ENCODE data around the gene IL18. TPM values are rescaled to one million over a fixed set of nuclear protein-coding genes. Genes with fewer than 3 reads are reported as not detected.
"Not testable (repeated sequence)": the region's sequence is repeated elsewhere in the genome, so short reads cannot be mapped to it uniquely, and the experiment has no call there.

Gene IL18
- total RNA-seq, 4 donors from 2014 or later = 1.2 to 6.8 (median 3.9) TPM

- Histone ChIP-seq H3K4me1 (no peaks in the 10 kb centered on the region), H3K36me3 (no peaks in the 10 kb centered on the region), H3K9me3 (no peaks in the 10 kb centered on the region), H3K27me3 (no peaks in the 10 kb centered on the region), H3K27ac (no peak overlapping the region), H3K4me3 (no peak overlapping the region)
- intact Hi-C loops (cut with DNase I; ENCODE audit: low total_unique reads) = no loop called here
- no peak for DNase-seq
- TF ChIP-seq CTCF (IDR thresholded peaks at IDR 0.05) (no peak), POLR2A (IDR thresholded peaks at IDR 0.05) (no peak)
Measured at GRCh38 chr11:112162761-112163546, 940 bp downstream of the IL18 start.

- H3K4me1 ChIP-seq; H3K9me3 ChIP-seq; H3K36me3 ChIP-seq; intact Hi-C loops (cut with DNase I; ENCODE audit: low total_unique reads); H3K4me3 ChIP-seq; DNase-seq; H3K27ac ChIP-seq; H3K27me3 ChIP-seq: not testable (repeated sequence)
Measured at GRCh38 chr11:112162200-112162599, 1.7 kb downstream of the IL18 start.

- Histone ChIP-seq H3K4me3 (no peak overlapping the region), H3K4me1 (no peaks in the 10 kb centered on the region), H3K9me3 (no peaks in the 10 kb centered on the region), H3K27me3 (no peaks in the 10 kb centered on the region), H3K36me3 (no peaks in the 10 kb centered on the region), H3K27ac (no peak overlapping the region)
- no peak for DNase-seq
- intact Hi-C loops (cut with DNase I; ENCODE audit: low total_unique reads) = no loop called here
- no peak for TF ChIP-seq POLR2A (IDR thresholded peaks at IDR 0.05)
- no peak for TF ChIP-seq CTCF (IDR thresholded peaks at IDR 0.05)
Measured at GRCh38 chr11:112161012-112161411, 2.9 kb downstream of the IL18 start.

- H3K4me3 ChIP-seq = no peak overlapping the region
- no peaks in the 10 kb centered on the region for H3K9me3 ChIP-seq
- intact Hi-C loops (cut with DNase I; ENCODE audit: low total_unique reads) = no loop called here
- no peaks in the 10 kb centered on the region for H3K4me1 ChIP-seq
- TF ChIP-seq CTCF (IDR thresholded peaks at IDR 0.05) (no peak), POLR2A (IDR thresholded peaks at IDR 0.05) (no peak)
- no peaks in the 10 kb centered on the region for H3K27me3 ChIP-seq
- no peak for DNase-seq
- no peaks in the 10 kb centered on the region for H3K36me3 ChIP-seq
- no peak overlapping the region for H3K27ac ChIP-seq
Measured at GRCh38 chr11:112160091-112160848, 3.6 kb downstream of the IL18 start.

- no peaks in the 10 kb centered on the region for H3K4me1 ChIP-seq
- no peak overlapping the region for H3K4me3 ChIP-seq
- no peaks in the 10 kb centered on the region for H3K27me3 ChIP-seq
- no peak overlapping the region for H3K27ac ChIP-seq
- H3K36me3 ChIP-seq = no peaks in the 10 kb centered on the region
- no peaks in the 10 kb centered on the region for H3K9me3 ChIP-seq
- intact Hi-C loops (cut with DNase I; ENCODE audit: low total_unique reads) = no loop called here
- no peak for DNase-seq
- TF ChIP-seq CTCF (IDR thresholded peaks at IDR 0.05) = no peak
- no peak for TF ChIP-seq POLR2A (IDR thresholded peaks at IDR 0.05)
Measured at GRCh38 chr11:112159098-112160065, 4.5 kb downstream of the IL18 start.
